ENCODE data around the gene ZXDC.

Gene ZXDC

DNA sequence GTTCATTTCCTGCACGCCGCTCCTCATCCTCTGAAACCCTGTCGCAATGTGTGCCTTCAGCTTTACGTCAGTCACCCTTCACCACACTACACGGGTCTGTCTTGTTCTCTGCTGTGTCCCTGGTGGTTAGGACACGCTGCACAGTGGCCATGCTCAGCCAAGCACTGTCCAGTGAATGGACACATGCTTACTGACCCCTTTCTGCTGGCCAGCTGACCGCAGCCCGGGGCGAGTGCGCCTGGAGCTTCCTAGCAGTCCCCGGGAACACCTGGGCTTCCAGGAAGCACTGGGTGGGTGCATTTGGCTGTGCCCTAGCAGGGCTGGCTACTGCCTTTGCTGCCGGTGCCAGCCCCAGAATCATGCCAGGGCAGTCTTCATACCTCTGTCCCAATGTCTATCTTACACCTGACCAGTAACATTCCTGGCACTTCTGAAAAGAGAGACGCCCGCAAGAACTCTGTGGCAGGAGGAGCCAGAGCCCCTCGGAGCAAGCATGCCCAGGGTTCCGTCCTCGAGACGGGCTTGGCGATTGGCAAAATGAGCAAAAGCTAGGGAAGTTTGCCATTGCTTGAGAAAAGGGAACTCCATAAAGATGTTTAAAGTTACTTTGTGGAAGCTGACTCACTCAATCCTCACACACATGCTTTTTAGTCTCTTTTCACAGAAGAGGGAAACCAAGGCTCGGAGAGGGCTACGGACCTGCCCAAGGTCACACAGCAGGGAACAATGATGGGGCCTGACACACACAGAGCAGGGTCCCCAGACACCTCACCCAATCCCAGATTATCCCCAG, 15.7 kb upstream of the ZXDC start:
- H3K27me3 ChIP-seq (ENCODE audit: control insufficient read depth in 2 of 2, insufficient read depth in 2 of 2, low read length in 2 of 2) = peaks cover 0 to 2% of the 10 kb centered on the region in 2 donors
- H3K9me3 ChIP-seq (ENCODE audit: control insufficient read depth in 2 of 2, low read length in 2 of 2) = no peaks in the 10 kb centered on the region
- no peaks in the 10 kb centered on the region for H3K4me1 ChIP-seq (ENCODE audit: control insufficient read depth in 2 of 2, insufficient read depth in 2 of 2, low read length in 2 of 2)
- no peak overlapping the region for H3K4me3 ChIP-seq (ENCODE audit: low read length in 2 of 2)
- no peaks in the 10 kb centered on the region for H3K36me3 ChIP-seq (ENCODE audit: control insufficient read depth in 2 of 2, insufficient read depth in 2 of 2, low read length in 2 of 2)
- H3K27ac ChIP-seq (ENCODE audit: low read depth in 2 of 2, low read length in 2 of 2) = no peak overlapping the region
- H3K9ac ChIP-seq (ENCODE audit: low read depth in 1 of 2, low read length in 2 of 2) = no peak overlapping the region

- H3K9ac ChIP-seq (ENCODE audit: low read depth in 1 of 2, low read length in 2 of 2) = no peak overlapping the region
- H3K27me3 ChIP-seq (ENCODE audit: control insufficient read depth in 2 of 2, insufficient read depth in 2 of 2, low read length in 2 of 2) = peaks cover 0 to 2% of the 10 kb centered on the region in 2 donors
- no peaks in the 10 kb centered on the region for H3K4me1 ChIP-seq (ENCODE audit: control insufficient read depth in 2 of 2, insufficient read depth in 2 of 2, low read length in 2 of 2)
- no peaks in the 10 kb centered on the region for H3K36me3 ChIP-seq (ENCODE audit: control insufficient read depth in 2 of 2, insufficient read depth in 2 of 2, low read length in 2 of 2)
- H3K4me3 ChIP-seq (ENCODE audit: low read length in 2 of 2) = no peak overlapping the region
- H3K9me3 ChIP-seq (ENCODE audit: control insufficient read depth in 2 of 2, low read length in 2 of 2) = no peaks in the 10 kb centered on the region
- H3K27ac ChIP-seq (ENCODE audit: low read depth in 2 of 2, low read length in 2 of 2) = no peak overlapping the region
These were observed 14.9 kb upstream of the ZXDC start for GRCh38 chr3:126490619-126491018.

DNA sequence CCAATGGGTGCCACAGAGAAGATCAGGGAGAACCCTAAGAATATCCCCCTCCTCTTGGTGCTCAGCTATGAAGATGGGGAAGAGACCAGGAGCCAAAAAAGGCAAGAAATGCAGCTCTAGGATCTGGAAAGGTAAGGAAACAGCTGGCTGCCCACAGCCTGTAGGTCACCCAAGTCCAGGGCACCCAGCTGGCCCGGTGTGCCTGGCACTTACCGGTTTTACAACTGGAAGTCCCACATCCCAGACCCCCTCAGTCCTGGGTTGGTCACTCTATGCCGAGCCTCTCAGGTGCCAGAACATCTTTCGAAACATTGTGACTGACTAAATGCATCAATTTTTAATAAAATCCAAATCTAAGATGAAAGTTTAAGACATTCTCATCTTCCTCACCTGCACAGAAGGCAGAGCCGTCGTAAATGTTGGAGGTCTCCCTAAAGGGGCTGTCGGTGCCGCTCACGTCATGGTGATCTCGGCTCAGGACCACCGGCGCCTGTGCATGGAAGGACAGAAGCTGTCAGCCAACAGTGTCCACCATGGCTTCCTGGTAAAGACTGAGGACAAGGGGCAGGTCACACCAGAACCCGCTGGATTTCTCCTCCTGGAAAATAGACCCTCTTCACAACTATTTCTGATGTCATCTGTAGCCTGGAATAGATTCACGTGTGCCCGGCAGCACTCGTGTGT, 13.3 kb upstream of the ZXDC start:
- H3K4me3 ChIP-seq (ENCODE audit: low read length in 2 of 2) = no peak overlapping the region
- H3K4me1 ChIP-seq (ENCODE audit: control insufficient read depth in 2 of 2, insufficient read depth in 2 of 2, low read length in 2 of 2) = no peaks in the 10 kb centered on the region
- H3K27me3 ChIP-seq (ENCODE audit: control insufficient read depth in 2 of 2, insufficient read depth in 2 of 2, low read length in 2 of 2) = peaks cover 0 to 2% of the 10 kb centered on the region in 2 donors
- H3K27ac ChIP-seq (ENCODE audit: low read depth in 2 of 2, low read length in 2 of 2) = no peak overlapping the region
- no peak overlapping the region for H3K9ac ChIP-seq (ENCODE audit: low read depth in 1 of 2, low read length in 2 of 2)
- H3K9me3 ChIP-seq (ENCODE audit: control insufficient read depth in 2 of 2, low read length in 2 of 2) = no peaks in the 10 kb centered on the region
- no peaks in the 10 kb centered on the region for H3K36me3 ChIP-seq (ENCODE audit: control insufficient read depth in 2 of 2, insufficient read depth in 2 of 2, low read length in 2 of 2)

GRCh38 chr3:126488185-126488584, 12.5 kb upstream of the ZXDC start:
- H3K36me3 ChIP-seq (ENCODE audit: control insufficient read depth in 2 of 2, insufficient read depth in 2 of 2, low read length in 2 of 2) = no peaks in the 10 kb centered on the region
- H3K4me1 ChIP-seq (ENCODE audit: control insufficient read depth in 2 of 2, insufficient read depth in 2 of 2, low read length in 2 of 2) = no peaks in the 10 kb centered on the region
- peaks cover 0 to 2% of the 10 kb centered on the region in 2 donors for H3K27me3 ChIP-seq (ENCODE audit: control insufficient read depth in 2 of 2, insufficient read depth in 2 of 2, low read length in 2 of 2)
- no peak overlapping the region for H3K9ac ChIP-seq (ENCODE audit: low read depth in 1 of 2, low read length in 2 of 2)
- no peak overlapping the region for H3K4me3 ChIP-seq (ENCODE audit: low read length in 2 of 2)
- H3K9me3 ChIP-seq (ENCODE audit: control insufficient read depth in 2 of 2, low read length in 2 of 2) = no peaks in the 10 kb centered on the region
- no peak overlapping the region for H3K27ac ChIP-seq (ENCODE audit: low read depth in 2 of 2, low read length in 2 of 2)

DNA sequence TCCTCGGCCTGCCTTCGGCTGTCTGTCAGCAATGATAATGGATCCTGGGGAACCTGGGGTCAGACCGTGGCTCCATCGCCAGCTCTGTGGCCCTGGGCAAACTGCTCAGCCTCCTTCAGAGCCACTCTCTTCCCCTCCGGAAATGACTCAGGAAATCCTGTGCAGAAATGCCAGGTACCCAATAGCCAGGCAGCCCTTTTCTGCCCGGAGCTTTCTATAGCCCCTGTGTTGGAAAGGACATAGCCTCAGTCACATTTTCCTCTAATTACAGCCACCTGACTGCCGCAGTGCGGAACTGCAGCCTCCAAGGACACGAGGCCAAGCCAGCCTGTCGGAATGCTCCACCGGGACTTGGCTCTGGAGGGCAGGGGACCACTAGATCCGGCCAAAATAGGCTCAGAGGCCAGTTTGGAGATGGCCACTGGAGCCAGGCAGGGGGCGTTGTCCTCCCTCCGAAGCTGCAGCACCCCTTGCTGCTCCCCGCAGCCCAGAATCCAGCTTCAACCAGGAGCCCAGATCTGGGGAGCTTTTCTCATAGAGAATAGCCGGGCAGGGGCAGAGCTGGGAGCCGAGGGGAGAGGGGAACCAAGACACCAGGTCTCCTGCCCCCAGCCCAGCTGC, 11.6 kb upstream of the ZXDC start:
- no peak overlapping the region for H3K9ac ChIP-seq (ENCODE audit: low read depth in 1 of 2, low read length in 2 of 2)
- H3K9me3 ChIP-seq (ENCODE audit: control insufficient read depth in 2 of 2, low read length in 2 of 2) = no peaks in the 10 kb centered on the region
- H3K4me1 ChIP-seq (ENCODE audit: control insufficient read depth in 2 of 2, insufficient read depth in 2 of 2, low read length in 2 of 2) = no peaks in the 10 kb centered on the region
- peaks cover 0 to 2% of the 10 kb centered on the region in 2 donors for H3K27me3 ChIP-seq (ENCODE audit: control insufficient read depth in 2 of 2, insufficient read depth in 2 of 2, low read length in 2 of 2)
- H3K4me3 ChIP-seq (ENCODE audit: low read length in 2 of 2) = no peak overlapping the region
- H3K27ac ChIP-seq (ENCODE audit: low read depth in 2 of 2, low read length in 2 of 2) = no peak overlapping the region
- H3K36me3 ChIP-seq (ENCODE audit: control insufficient read depth in 2 of 2, insufficient read depth in 2 of 2, low read length in 2 of 2) = no peaks in the 10 kb centered on the region

GRCh38 chr3:126486360-126486847, 10.7 kb upstream of the ZXDC start:
- H3K4me1 ChIP-seq (ENCODE audit: control insufficient read depth in 2 of 2, insufficient read depth in 2 of 2, low read length in 2 of 2) = peaks cover 0 to 4% of the 10 kb centered on the region in 2 donors
- no peaks in the 10 kb centered on the region for H3K9me3 ChIP-seq (ENCODE audit: control insufficient read depth in 2 of 2, low read length in 2 of 2)
- H3K9ac ChIP-seq (ENCODE audit: low read depth in 1 of 2, low read length in 2 of 2) = no peak overlapping the region
- peaks cover 0 to 2% of the 10 kb centered on the region in 2 donors for H3K27me3 ChIP-seq (ENCODE audit: control insufficient read depth in 2 of 2, insufficient read depth in 2 of 2, low read length in 2 of 2)
- no peak overlapping the region for H3K27ac ChIP-seq (ENCODE audit: low read depth in 2 of 2, low read length in 2 of 2)
- no peaks in the 10 kb centered on the region for H3K36me3 ChIP-seq (ENCODE audit: control insufficient read depth in 2 of 2, insufficient read depth in 2 of 2, low read length in 2 of 2)
- H3K4me3 ChIP-seq (ENCODE audit: low read length in 2 of 2) = no peak overlapping the region

DNA sequence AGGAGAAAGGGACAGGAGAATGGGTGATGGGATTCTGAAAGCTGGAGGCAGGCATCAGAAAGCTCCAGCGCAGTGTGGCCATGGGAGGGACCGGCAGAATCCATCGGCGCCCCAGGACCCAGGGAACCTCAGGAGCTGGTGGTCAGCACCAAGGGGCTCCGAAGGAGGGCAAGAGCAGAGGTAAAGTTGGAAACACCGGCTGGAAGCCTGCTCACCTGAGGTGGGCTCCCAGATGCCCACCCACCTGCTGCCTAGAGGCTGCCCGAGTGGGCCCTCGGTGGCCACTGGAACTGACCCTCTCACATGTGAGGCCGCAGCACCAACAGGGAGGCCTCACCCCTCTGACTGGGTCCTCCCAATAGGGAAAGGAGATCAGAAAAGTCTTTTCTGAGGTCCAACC, 10.3 kb upstream of the ZXDC start:
- Histone ChIP-seq H3K9ac (ENCODE audit: low read depth in 1 of 2, low read length in 2 of 2) (no peak overlapping the region), H3K27ac (ENCODE audit: low read depth in 2 of 2, low read length in 2 of 2) (no peak overlapping the region), H3K36me3 (ENCODE audit: control insufficient read depth in 2 of 2, insufficient read depth in 2 of 2, low read length in 2 of 2) (no peaks in the 10 kb centered on the region), H3K4me1 (ENCODE audit: control insufficient read depth in 2 of 2, insufficient read depth in 2 of 2, low read length in 2 of 2) (peaks cover 0 to 4% of the 10 kb centered on the region in 2 donors), H3K4me3 (ENCODE audit: low read length in 2 of 2) (no peak overlapping the region), H3K9me3 (ENCODE audit: control insufficient read depth in 2 of 2, low read length in 2 of 2) (no peaks in the 10 kb centered on the region), H3K27me3 (ENCODE audit: control insufficient read depth in 2 of 2, insufficient read depth in 2 of 2, low read length in 2 of 2) (peaks cover 0 to 2% of the 10 kb centered on the region in 2 donors)

GRCh38 chr3:126485176-126485897, 9.6 kb upstream of the ZXDC start:
- Histone ChIP-seq H3K9me3 (ENCODE audit: control insufficient read depth in 2 of 2, low read length in 2 of 2) (no peaks in the 10 kb centered on the region), H3K27ac (ENCODE audit: low read depth in 2 of 2, low read length in 2 of 2) (no peak overlapping the region), H3K27me3 (ENCODE audit: control insufficient read depth in 2 of 2, insufficient read depth in 2 of 2, low read length in 2 of 2) (peaks cover 0 to 2% of the 10 kb centered on the region in 2 donors), H3K4me3 (ENCODE audit: low read length in 2 of 2) (no peak overlapping the region), H3K36me3 (ENCODE audit: control insufficient read depth in 2 of 2, insufficient read depth in 2 of 2, low read length in 2 of 2) (no peaks in the 10 kb centered on the region), H3K4me1 (ENCODE audit: control insufficient read depth in 2 of 2, insufficient read depth in 2 of 2, low read length in 2 of 2) (peaks cover 0 to 4% of the 10 kb centered on the region in 2 donors), H3K9ac (ENCODE audit: low read depth in 1 of 2, low read length in 2 of 2) (no peak overlapping the region)

DNA sequence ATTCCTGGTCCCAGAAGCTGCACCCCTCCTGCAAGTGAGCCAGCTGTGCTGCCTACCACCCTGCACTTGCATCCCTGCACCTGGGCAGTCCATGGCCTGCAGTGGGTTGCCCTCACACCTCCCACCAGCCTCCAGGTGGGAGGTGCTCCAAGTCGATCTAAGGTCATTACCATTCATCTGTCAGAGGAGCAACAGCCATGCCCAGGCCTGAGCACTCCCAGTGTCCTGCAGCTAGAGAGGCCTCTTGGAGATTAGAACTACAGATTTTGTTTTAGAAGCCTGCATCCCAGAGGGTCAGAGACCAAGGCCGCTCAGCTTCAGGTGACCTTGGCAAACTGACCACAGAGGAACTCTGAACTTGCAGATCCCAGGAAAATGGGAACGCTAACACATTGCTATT, 9.0 kb upstream of the ZXDC start:
- Histone ChIP-seq H3K4me3 (ENCODE audit: low read length in 2 of 2) (no peak overlapping the region), H3K27me3 (ENCODE audit: control insufficient read depth in 2 of 2, insufficient read depth in 2 of 2, low read length in 2 of 2) (peaks cover 0 to 2% of the 10 kb centered on the region in 2 donors), H3K27ac (ENCODE audit: low read depth in 2 of 2, low read length in 2 of 2) (no peak overlapping the region), H3K9ac (ENCODE audit: low read depth in 1 of 2, low read length in 2 of 2) (no peak overlapping the region), H3K36me3 (ENCODE audit: control insufficient read depth in 2 of 2, insufficient read depth in 2 of 2, low read length in 2 of 2) (no peaks in the 10 kb centered on the region), H3K4me1 (ENCODE audit: control insufficient read depth in 2 of 2, insufficient read depth in 2 of 2, low read length in 2 of 2) (peaks cover 0 to 4% of the 10 kb centered on the region in 2 donors), H3K9me3 (ENCODE audit: control insufficient read depth in 2 of 2, low read length in 2 of 2) (no peaks in the 10 kb centered on the region)

Data from mucosa of rectum (tissue), 2 donors.